Karpas-422 (cell line): ENCODE data around the gene HAPLN3. TPM values are rescaled to one million over a fixed set of nuclear protein-coding genes. Genes with fewer than 3 reads are reported as not detected.
"Not testable (repeated sequence)": the region's sequence is repeated elsewhere in the genome, so short reads cannot be mapped to it uniquely, and the experiment has no call there.

Source experiments
- DNase-seq: peaks from one replicate; pipeline ENCODE4 v3.0.0-alpha.2; 2015
- H2AFZ ChIP-seq: fragments of 200-600 bp; sonication (generic); 2 replicates; pipeline ENCODE4 v1.6.1; 2014; ENCODE audit warnings: antibody characterized with exemption, low read length, mixed read lengths
- H3K27ac ChIP-seq: fragments of 200-600 bp; sonication (generic); 2 replicates; pipeline ENCODE4 v1.5.1; 2014; ENCODE audit warnings: mild to moderate bottlenecking, low read length, moderate library complexity
- H3K27me3 ChIP-seq: fragments of 200-600 bp; sonication (generic); 2 replicates; pipeline ENCODE4 v1.6.1; 2014; ENCODE audit warnings: low read length, mixed read lengths
- H3K36me3 ChIP-seq: fragments of 200-600 bp; sonication (generic); 2 replicates; pipeline ENCODE4 v1.6.1; 2014; ENCODE audit warnings: low read length, mixed read lengths; ENCODE audit not compliant: insufficient read depth
- H3K4me1 ChIP-seq: fragments of 200-600 bp; sonication (generic); 2 replicates; pipeline ENCODE4 v1.6.1; 2014; ENCODE audit warnings: mild to moderate bottlenecking, low read length, mixed read lengths
- H3K4me2 ChIP-seq: fragments of 200-600 bp; sonication (generic); 2 replicates; pipeline ENCODE4 v1.6.1; 2014; ENCODE audit warnings: low read length, low read depth, mild to moderate bottlenecking; ENCODE audit not compliant: poor library complexity, severe bottlenecking
- H3K4me3 ChIP-seq: fragments of 200-600 bp; sonication (generic); 2 replicates; pipeline ENCODE4 v1.5.1; 2014; ENCODE audit warnings: mild to moderate bottlenecking, antibody characterized with exemption, low read length, mixed read lengths
- H3K79me2 ChIP-seq: fragments of 200-600 bp; sonication (generic); 2 replicates; pipeline ENCODE4 v1.6.1; 2014; ENCODE audit warnings: mild to moderate bottlenecking, low read length, mixed read lengths
- H3K9ac ChIP-seq: fragments of 200-600 bp; sonication (generic); 2 replicates; pipeline ENCODE4 v1.6.0; 2014; ENCODE audit warnings: low read length
- H3K9me2 ChIP-seq: fragments of 200-600 bp; sonication (generic), shearing (Covaris generic); replicated peaks from 2 replicates; pipeline ENCODE4 v1.6.0; 2014; ENCODE audit warnings: mild to moderate bottlenecking, low read length, moderate library complexity; ENCODE audit not compliant: insufficient read depth
- H3K9me3 ChIP-seq: fragments of 300-700, 200-600 bp; sonication (generic); 2 replicates; pipeline ENCODE4 v1.6.1; 2014; ENCODE audit warnings: low read length, mixed read lengths
- H4K20me1 ChIP-seq: fragments of 200-600 bp; sonication (generic); 2 replicates; pipeline ENCODE4 v1.6.1; 2014; ENCODE audit warnings: mild to moderate bottlenecking, antibody characterized with exemption, low read length, low read depth; ENCODE audit not compliant: insufficient read depth
- total RNA-seq: library from RNA; depleted of rRNA; stranded (reverse); fragments of >200 nt; shearing (Covaris generic); gene quantifications from 2 replicates; pipeline ENCODE4 v1.2.3, GENCODE V29; 2014; ENCODE audit warnings: low replicate concordance

HAPLN3 gene
- total RNA-seq, 1 experiment from 2014 or later, result not detected

GRCh38 chr15:88930579-88930978 is 35.2 kb upstream of the HAPLN3 start:
- no peaks in the 10 kb centered on the region for H3K36me3 ChIP-seq
- H3K9me3 ChIP-seq, result no peaks in the 10 kb centered on the region
- H3K9ac ChIP-seq, result no peak overlapping the region
- no peak overlapping the region for H3K4me3 ChIP-seq
- H3K4me1 ChIP-seq, result no peaks in the 10 kb centered on the region
- H3K27ac ChIP-seq, result no peak overlapping the region
- H3K4me2 ChIP-seq, result no peak overlapping the region
- no peaks in the 10 kb centered on the region for H4K20me1 ChIP-seq
- H3K79me2 ChIP-seq, result no peaks in the 10 kb centered on the region
- no peaks in the 10 kb centered on the region for H3K27me3 ChIP-seq
- H3K9me2 ChIP-seq, result no peaks in the 10 kb centered on the region
- no peak for DNase-seq
- no peak overlapping the region for H2AFZ ChIP-seq

GRCh38 chr15:88929358-88930098 is 34.2 kb upstream of the HAPLN3 start:
- H3K27me3 ChIP-seq, H3K36me3 ChIP-seq, H4K20me1 ChIP-seq, H3K79me2 ChIP-seq, H3K9me3 ChIP-seq, DNase-seq, H3K4me3 ChIP-seq, H3K9me2 ChIP-seq, H3K27ac ChIP-seq, H2AFZ ChIP-seq, H3K9ac ChIP-seq, H3K4me1 ChIP-seq, H3K4me2 ChIP-seq: not testable (repeated sequence)

- DNase-seq, H3K27me3 ChIP-seq, H3K4me3 ChIP-seq, H3K9ac ChIP-seq, H3K4me2 ChIP-seq, H4K20me1 ChIP-seq, H3K36me3 ChIP-seq, H3K9me3 ChIP-seq, H3K4me1 ChIP-seq, H3K27ac ChIP-seq, H3K79me2 ChIP-seq, H3K9me2 ChIP-seq, H2AFZ ChIP-seq: not testable (repeated sequence)
These were observed 32.8 kb upstream of the HAPLN3 start for GRCh38 chr15:88928192-88928591.

- H2AFZ ChIP-seq, H3K9me3 ChIP-seq, H3K36me3 ChIP-seq, H3K27me3 ChIP-seq, H3K9ac ChIP-seq, DNase-seq, H4K20me1 ChIP-seq, H3K4me1 ChIP-seq, H3K4me2 ChIP-seq, H3K9me2 ChIP-seq, H3K27ac ChIP-seq, H3K4me3 ChIP-seq, H3K79me2 ChIP-seq: not testable (repeated sequence)
These were observed 30.3 kb upstream of the HAPLN3 start for GRCh38 chr15:88925648-88926047.

- not testable (repeated sequence) for H3K4me1 ChIP-seq, H3K4me2 ChIP-seq, H3K9me2 ChIP-seq, H3K9ac ChIP-seq, DNase-seq, H2AFZ ChIP-seq, H3K36me3 ChIP-seq, H3K79me2 ChIP-seq, H3K9me3 ChIP-seq, H4K20me1 ChIP-seq, H3K27me3 ChIP-seq, H3K27ac ChIP-seq, H3K4me3 ChIP-seq
These were observed 25.6 kb upstream of the HAPLN3 start for GRCh38 chr15:88920892-88921435.

- Histone ChIP-seq H3K9ac (no peak overlapping the region), H3K9me3 (no peaks in the 10 kb centered on the region), H3K27ac (no peak overlapping the region), H4K20me1 (no peaks in the 10 kb centered on the region), H3K4me3 (no peak overlapping the region), H2AFZ (no peak overlapping the region), H3K9me2 (no peaks in the 10 kb centered on the region), H3K36me3 (no peaks in the 10 kb centered on the region), H3K79me2 (no peaks in the 10 kb centered on the region), H3K4me2 (no peak overlapping the region), H3K27me3 (no peaks in the 10 kb centered on the region), H3K4me1 (no peaks in the 10 kb centered on the region)
- DNase-seq, result no peak
These were observed 25.0 kb upstream of the HAPLN3 start for GRCh38 chr15:88920186-88920891.

- Histone ChIP-seq H3K36me3 (no peaks in the 10 kb centered on the region), H2AFZ (no peak overlapping the region), H3K79me2 (no peaks in the 10 kb centered on the region), H3K4me3 (no peak overlapping the region), H3K27me3 (no peaks in the 10 kb centered on the region), H3K4me1 (peaks cover under 1% of the 10 kb centered on the region; the same call in 1 of the 2 replicates), H3K9me3 (no peaks in the 10 kb centered on the region), H3K9ac (no peak overlapping the region), H3K27ac (no peak overlapping the region), H3K4me2 (no peak overlapping the region), H4K20me1 (no peaks in the 10 kb centered on the region), H3K9me2 (no peaks in the 10 kb centered on the region)
- no peak for DNase-seq
These were observed 23.4 kb upstream of the HAPLN3 start for GRCh38 chr15:88918738-88919137.

GRCh38 chr15:88917760-88918159 is 22.4 kb upstream of the HAPLN3 start:
- H3K27me3 ChIP-seq, result no peaks in the 10 kb centered on the region
- no peaks in the 10 kb centered on the region for H3K9me3 ChIP-seq
- H3K79me2 ChIP-seq, result no peaks in the 10 kb centered on the region
- H4K20me1 ChIP-seq, result no peaks in the 10 kb centered on the region
- no peaks in the 10 kb centered on the region for H3K9me2 ChIP-seq
- no peaks in the 10 kb centered on the region for H3K36me3 ChIP-seq
- H3K4me2 ChIP-seq, result no peak overlapping the region
- DNase-seq, result no peak
- H3K4me3 ChIP-seq, result no peak overlapping the region
- no peak overlapping the region for H3K9ac ChIP-seq
- peaks cover 10% of the 10 kb centered on the region for H3K4me1 ChIP-seq
- no peak overlapping the region for H3K27ac ChIP-seq
- H2AFZ ChIP-seq, result no peak overlapping the region
